ENCODE data around the gene OR4D1.
"Not testable (repeated sequence)": the region's sequence is repeated elsewhere in the genome, so short reads cannot be mapped to it uniquely, and the experiment has no call there.

The OR4D1 gene

GRCh38 chr17:58147930-58148434 lies at the start of gene OR4D1:
Gene OR4D1 (plus strand): TSS chr17:58148384. CDS start chr17:58155154, 6,770 bp downstream.
- no peak for DNase-seq

DNA sequence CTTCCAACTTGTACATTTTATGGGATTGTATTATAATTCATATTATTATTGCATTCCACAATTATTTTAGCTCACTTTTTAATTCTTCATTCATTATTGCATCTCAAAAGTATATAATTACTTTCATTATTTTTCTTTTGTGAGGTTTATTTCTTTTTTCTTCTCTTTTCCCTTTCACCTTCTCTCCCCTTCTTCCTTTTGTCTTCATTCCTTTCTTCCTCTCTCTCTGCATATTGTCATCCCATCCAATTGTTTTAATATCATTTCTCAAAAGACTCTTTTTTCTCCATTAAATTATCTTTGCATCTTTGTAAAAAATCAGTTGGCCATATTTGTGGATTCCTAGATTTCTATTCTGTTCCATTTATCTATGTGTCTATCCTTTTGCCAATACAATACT lies 47.7 kb upstream of the OR4D1 start:
- DNase-seq, result no peak

- not testable (repeated sequence) for DNase-seq
Measured at GRCh38 chr17:58101898-58102297, 46.3 kb upstream of the OR4D1 start.

GRCh38 chr17:58105093-58105492 lies 43.1 kb upstream of the OR4D1 start:
- no peak for DNase-seq

DNA sequence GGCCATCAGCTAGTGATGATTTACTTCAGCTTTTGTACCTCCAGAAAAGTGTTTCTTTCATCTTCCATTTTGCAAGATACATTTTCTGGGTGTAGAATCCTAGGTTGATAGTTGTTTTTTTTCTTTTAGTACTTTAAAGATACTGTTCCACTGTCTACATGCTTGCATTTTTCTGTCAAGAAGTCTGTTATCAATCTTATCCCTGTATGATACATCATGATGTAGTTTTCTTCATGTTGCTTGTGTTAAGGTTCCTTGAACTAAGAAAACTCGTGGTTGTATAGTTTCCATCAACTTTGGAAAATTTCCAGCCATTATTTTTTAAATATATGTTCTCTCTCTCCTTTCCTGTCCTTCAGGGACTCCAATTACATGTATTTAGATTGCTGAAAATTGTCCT lies 40.9 kb upstream of the OR4D1 start:
- no peak for DNase-seq

DNA sequence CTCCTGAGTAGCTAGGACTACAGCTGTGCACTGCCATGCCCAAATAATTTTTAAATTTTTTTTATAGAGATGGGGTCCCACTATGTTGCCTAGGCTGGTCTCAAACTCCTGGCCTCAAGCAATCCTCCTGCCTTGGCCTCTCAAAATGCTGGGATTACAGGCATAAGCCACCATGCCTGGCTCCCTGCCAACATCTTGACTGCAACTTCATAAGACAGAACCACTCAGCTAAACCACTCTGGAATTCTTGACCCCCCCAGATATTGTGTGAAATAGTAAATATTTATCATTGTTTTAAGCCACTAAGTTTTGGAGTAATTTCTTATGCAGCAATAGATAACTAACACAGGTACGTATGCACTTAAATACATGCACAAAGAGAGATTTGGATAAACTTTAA lies 39.0 kb upstream of the OR4D1 start:
- DNase-seq, result no peak

DNA sequence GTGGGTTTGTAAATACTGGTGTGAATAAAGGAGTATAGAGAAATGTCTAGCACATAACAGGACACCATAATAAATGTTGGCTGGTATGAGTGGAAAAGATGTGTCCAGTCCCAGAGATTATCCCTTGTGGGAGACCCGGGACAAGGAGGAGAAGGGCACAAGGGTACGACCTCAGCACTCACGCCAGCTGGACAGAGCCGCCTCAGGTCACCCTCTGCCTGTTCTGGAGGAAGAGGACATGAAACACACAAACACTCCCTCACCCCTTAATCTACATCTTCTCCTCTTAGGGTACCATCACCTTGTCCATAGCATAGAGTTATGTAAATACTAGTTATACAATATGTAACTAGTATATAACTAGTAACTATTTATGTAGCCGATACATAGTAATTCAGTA lies 38.2 kb upstream of the OR4D1 start:
- DNase-seq, result no peak

DNA sequence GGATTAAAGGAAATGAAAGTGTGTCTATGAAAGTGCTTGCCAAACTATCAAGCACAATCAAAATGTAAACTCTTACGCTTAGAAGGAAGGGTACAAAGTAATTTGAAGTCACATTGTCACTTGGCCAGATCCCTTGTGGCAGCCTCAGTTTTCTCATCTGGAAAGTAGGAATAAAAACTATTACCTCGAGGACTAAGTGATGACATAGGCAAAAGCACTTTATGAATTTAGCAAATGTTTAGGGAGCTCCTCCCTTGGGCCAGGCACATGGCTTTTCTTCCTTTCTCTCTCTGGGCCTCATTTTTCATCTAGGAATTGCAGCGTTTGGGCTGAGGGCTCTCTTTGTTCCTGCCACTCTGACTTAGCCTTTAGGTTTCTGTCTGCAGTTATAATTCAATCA lies 36.5 kb upstream of the OR4D1 start:
- DNase-seq, result no peak

DNA sequence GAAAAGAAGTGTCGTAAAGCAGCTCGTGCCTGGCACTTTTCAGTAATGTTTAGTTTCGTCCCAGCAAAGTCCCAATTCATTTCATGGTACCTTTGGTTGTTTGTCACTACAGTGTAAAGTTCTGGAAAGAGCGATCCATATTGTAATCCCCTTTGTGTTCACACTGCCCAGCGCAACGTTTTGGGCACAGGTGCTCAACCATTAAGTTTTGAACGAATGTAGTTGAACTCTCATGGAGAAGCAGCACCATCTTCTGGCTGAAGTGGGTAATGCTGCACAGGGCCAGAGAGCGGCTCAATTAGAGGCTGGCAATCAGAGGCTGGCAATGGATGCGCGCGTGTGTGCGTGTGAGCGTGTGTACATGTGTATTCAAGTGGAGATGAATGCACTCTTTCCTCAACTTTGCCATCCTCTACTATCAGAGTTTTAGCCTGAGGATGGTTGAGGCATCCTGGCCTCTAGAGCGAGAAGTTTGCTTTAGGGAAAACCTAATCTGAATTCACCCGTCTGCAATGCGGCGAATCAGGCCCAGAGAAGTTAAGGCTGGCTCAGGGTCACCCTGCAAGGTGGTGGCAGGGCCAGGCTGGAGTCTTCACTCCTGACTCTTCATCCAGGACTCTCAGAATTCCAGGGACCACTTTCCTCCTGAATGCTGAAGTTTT lies 35.1 kb upstream of the OR4D1 start:
- peak; percentile 84 for DNase-seq

DNA sequence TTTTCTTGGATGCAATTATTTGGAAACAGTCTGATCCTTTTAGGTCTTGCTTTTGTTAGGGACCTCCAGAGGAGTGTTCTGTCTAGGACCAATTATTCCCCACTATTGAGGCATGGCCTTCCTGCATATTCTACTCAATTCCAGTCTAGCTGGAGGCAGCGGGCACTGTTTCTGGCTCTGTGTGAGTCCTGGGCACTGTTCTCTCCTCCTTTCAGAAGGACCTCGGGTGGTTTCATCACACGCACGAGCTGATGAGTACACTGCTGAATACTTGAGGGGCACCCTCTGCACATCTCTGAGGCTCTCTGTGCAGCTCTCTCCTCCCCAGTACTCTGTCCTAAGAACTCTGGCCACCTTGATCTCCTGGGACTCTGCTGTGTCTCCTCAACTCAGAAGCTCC lies 34.2 kb upstream of the OR4D1 start:
- no peak for DNase-seq

- DNase-seq, result no peak
Measured at GRCh38 chr17:58117382-58117781, 30.8 kb upstream of the OR4D1 start.

DNA sequence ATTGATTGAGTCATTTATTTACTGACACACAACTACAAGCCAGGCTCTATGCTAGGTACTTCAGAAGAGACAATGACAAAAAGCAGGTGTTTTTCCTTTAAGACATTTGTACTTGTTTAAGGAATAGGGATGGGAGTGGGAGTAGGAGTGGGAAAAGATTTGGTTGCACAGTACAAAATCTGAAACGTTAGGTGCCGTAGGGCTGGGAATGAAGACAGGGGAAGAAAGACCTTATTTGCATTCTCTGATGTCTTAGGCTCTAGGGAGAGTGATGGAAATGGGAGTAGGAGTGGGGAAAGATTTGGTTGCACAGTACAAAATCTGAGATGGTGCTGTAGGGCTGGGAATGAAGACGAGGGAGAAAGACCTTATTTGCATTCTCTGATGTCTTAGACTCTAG lies 28.7 kb upstream of the OR4D1 start:
- DNase-seq, result no peak

DNA sequence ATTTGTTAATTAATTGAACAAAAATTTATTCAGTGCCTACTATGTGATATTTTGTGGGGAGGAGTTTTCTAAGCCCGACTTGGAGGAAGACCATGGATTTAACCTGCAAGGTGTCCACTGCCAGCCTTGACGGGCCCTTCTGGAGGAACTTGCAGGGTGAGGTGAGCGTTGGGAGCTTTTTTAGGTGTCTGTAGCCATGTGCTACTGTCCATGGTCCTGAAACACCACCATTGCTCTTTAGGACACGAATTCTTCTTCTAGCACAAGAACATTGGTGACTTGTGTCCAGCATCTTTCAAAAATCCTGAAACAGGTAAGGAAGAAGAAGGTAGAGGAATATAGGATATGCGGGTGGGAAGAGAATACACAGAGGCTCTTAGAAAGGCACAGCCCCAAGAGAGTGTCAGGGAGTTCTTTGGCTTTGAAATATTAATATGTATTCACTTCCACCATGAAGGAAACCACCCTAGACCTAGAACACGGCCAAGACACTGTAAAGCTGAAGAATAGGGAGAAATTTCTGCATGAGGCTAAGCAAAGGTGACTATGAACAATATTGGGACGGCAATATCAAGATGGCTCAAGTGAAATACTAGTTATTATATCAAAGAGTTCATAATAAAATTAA lies 27.9 kb upstream of the OR4D1 start:
- DNase-seq, result peak; percentile 21

DNA sequence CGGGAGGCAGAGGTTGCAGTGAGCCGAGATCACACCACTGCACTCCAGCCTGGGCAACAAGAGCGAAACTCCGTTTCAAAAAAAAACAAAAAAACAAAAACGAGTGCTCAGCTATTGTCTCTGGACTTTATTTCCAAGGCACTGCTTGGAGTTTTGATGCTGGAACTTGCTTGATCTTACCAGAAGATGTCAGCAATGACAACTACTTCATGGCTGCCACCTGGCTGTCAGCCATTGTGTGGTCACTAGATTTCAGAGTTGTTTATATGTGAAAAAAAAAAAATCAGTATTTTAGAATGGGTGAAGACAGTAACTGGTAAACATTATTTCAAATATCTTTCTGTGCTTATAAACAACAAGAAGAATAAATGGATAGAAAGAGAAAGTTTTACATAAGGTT lies 26.3 kb upstream of the OR4D1 start:
- DNase-seq, result no peak

DNA sequence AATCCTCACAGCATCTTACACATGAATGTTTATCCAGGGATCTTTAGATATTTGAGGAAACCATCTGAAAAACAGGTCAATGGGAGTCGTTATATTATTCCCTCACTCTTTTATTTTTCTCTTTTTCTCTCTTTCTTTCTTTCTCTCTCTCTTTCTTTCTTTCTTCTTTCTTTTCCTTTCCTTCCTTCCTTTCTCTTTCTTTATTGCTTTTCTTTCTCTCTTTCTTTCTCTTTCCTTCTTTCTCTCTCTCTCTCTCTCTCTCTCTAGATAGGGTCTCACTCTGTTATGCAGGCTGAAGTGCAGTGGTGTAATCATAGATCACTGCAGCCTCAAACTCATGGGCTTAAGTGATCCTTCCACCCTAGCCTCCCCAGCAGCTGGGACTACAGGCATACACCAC lies 20.3 kb upstream of the OR4D1 start:
- no peak for DNase-seq

DNA sequence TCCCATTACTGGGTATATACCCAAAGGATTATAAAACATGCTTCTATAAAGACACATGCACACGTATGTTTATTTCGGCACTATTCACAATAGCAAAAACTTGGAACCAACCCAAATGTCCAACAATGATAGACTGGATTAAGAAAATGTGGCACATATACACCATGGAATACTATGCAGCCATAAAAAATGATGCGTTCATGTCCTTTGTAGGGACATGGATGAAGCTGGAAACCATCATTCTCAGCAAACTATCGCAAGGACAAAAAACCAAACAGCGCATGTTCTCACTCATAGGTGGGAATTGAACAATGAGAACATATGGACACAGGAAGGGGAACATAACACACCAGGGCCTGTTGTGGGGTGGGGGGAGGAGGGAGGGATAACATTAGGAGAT lies 15.5 kb upstream of the OR4D1 start:
- DNase-seq, result not testable (repeated sequence)

DNA sequence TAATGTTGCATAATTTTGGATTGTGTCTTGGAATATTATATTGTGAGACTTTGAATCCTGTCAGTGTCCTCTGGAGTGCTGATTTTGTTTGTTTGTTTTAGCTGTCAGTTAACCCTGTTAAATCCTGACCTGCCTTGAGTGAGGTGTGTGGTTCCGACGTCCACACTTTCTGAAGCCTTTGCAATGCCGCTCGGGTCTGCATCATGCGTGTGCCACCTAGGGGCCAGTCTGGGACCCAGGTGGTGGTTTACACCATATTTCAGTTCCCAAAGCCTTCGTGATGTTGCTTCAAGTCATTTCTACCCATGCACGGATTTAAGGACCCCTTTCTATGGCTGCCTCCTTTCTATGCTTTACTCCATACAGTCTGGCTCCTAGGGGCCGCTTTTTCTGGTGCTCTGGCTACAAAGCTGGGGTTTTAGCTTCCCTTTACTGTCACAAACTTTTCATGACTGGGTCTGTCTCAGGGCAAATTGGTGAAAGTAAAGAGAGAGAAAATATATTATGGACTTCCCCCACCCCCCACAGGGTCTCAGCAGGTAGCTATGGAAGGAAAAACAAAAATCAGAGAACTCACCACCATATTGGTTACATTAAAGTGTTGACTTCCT lies 11.4 kb upstream of the OR4D1 start:
- no peak for DNase-seq

- no peak for DNase-seq
Measured at GRCh38 chr17:58141505-58141904, 6.7 kb upstream of the OR4D1 start.

GRCh38 chr17:58143335-58143734 lies 4.8 kb upstream of the OR4D1 start:
- not testable (repeated sequence) for DNase-seq

GRCh38 chr17:58144801-58145200 lies 3.4 kb upstream of the OR4D1 start:
- no peak for DNase-seq

GRCh38 chr17:58148609-58149008 lies 425 bp downstream of the OR4D1 start:
- no peak for DNase-seq

DNA sequence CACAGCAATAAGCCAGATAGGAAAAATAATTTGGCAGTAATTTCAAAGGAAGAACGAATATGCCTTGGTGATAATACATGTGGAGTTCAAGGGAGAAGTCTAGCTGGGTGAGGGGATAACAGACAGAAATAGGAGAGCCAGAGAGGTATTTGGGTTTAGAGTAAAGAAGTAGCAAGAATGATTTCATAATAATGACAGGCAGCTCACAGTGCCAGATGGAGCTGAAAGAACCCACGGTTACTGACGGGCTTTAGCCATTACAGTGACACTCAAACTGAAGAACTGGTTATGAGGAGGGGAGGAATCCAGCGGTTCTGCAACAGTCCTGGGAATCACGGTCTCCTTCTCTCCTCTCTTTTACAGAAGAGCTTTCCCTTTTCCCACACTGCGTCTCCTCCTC lies 2.2 kb downstream of the OR4D1 start:
- DNase-seq, result no peak

- no peak for DNase-seq
Measured at GRCh38 chr17:58153046-58153445, 4.9 kb downstream of the OR4D1 start.

DNA sequence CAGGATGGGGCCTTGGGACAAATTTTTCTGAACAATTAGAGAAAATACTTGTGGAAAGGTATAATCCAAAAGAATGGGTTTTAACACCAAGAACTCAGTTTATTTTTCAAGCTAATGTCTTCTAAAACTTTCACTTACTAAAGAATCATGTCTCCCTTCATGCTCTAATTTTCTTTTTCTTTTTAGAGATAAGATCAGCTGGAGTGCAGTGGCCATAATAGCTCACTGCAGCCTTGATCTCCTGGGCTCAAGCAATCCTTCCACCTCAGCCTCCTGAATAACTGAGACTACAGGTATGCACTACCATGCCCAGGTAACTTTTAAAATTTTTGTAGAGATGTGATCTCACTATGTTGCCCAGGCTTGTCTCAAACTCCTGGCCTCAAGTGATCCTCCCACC lies 5.5 kb downstream of the OR4D1 start:
- DNase-seq, result no peak
